Measurements from ENCODE around the gene CTSZ.

GRCh38 chr20:59025086-59025485 lies 18.0 kb upstream of the CTSZ start:
- TF ChIP-seq CTCF (IDR thresholded peaks at IDR 0.05): no peak
- no peak for TF ChIP-seq POLR2A (IDR thresholded peaks at IDR 0.05)
